GM23248 (cell line): Measurements from ENCODE around the gene LIMCH1. TPM values are rescaled to one million over a fixed set of nuclear protein-coding genes. Genes with fewer than 3 reads are reported as not detected.

Experiments
- DNase-seq: peaks from one replicate; pipeline ENCODE4 v3.0.0-alpha.2; 2015
- H2AFZ ChIP-seq: fragments of 200-600 bp; sonication (generic); 2 replicates; pipeline ENCODE4 v1.6.1; 2016; ENCODE audit warnings: antibody characterized with exemption
- H3F3A ChIP-seq: fragments of 200-600 bp; sonication (generic); 2 replicates; pipeline ENCODE4 v1.6.1; 2016; ENCODE audit warnings: mild to moderate bottlenecking, antibody characterized with exemption, mixed run types; ENCODE audit not compliant: insufficient read depth
- H3K27ac ChIP-seq: fragments of 200-600 bp; sonication (generic); 2 replicates; pipeline ENCODE4 v1.5.1; 2016; ENCODE audit warnings: mild to moderate bottlenecking
- H3K27me3 ChIP-seq: fragments of 200-600 bp; sonication (generic); replicated peaks from 2 replicates; pipeline ENCODE4 v1.6.1; 2016; ENCODE audit warnings: mild to moderate bottlenecking; ENCODE audit not compliant: insufficient read depth
- H3K36me3 ChIP-seq: fragments of 200-600 bp; sonication (generic); 2 replicates; pipeline ENCODE4 v1.6.1; 2016; ENCODE audit warnings: low read depth, mild to moderate bottlenecking
- H3K4me1 ChIP-seq: fragments of 200-600 bp; sonication (generic); 2 replicates; pipeline ENCODE4 v1.6.1; 2016; ENCODE audit warnings: mild to moderate bottlenecking; ENCODE audit not compliant: insufficient read depth
- H3K4me2 ChIP-seq: fragments of 200-600 bp; sonication (generic); one replicate; pipeline ENCODE4 v1.6.1; 2016; ENCODE audit warnings: mild to moderate bottlenecking; ENCODE audit not compliant: unreplicated experiment
- H3K4me3 ChIP-seq: fragments of 200-600 bp; sonication (generic); 2 replicates; pipeline ENCODE4 v1.5.1; 2016; ENCODE audit warnings: mild to moderate bottlenecking
- H3K79me2 ChIP-seq: fragments of 200-600 bp; sonication (generic); 2 replicates; pipeline ENCODE4 v1.6.1; 2016; ENCODE audit warnings: mild to moderate bottlenecking; ENCODE audit not compliant: insufficient read depth
- H3K9ac ChIP-seq: fragments of 200-600 bp; sonication (generic); 2 replicates; pipeline ENCODE4 v1.6.1; 2016; ENCODE audit warnings: mild to moderate bottlenecking
- H3K9me2 ChIP-seq: fragments of 200-600 bp; sonication (generic); 2 replicates; pipeline ENCODE4 v1.6.1; 2016; ENCODE audit warnings: mixed run types, mild to moderate bottlenecking, moderate library complexity; ENCODE audit not compliant: insufficient read depth
- H3K9me3 ChIP-seq: fragments of 200-600 bp; sonication (generic); one replicate; pipeline ENCODE4 v1.6.1; 2017; ENCODE audit warnings: low read depth
- H4K20me1 ChIP-seq: fragments of 200-600 bp; sonication (generic); 2 replicates; pipeline ENCODE4 v1.6.0; 2016; ENCODE audit not compliant: insufficient read depth
- EZH2 ChIP-seq: fragments of 200-600 bp; sonication (generic); IDR thresholded peaks from 2 replicates; pipeline ENCODE4 v1.6.1; 2018; ENCODE audit warnings: antibody characterized with exemption, mild to moderate bottlenecking; ENCODE audit not compliant: insufficient read depth, poor library complexity, severe bottlenecking
- EZH2phosphoT487 ChIP-seq: fragments of 200-600 bp; sonication (generic); IDR thresholded peaks from 2 replicates; pipeline ENCODE4 v1.6.1; 2018; ENCODE audit warnings: antibody characterized with exemption, moderate library complexity, mild to moderate bottlenecking, low read depth; ENCODE audit not compliant: insufficient read depth
- WGBS, 2 experiments: methylation state at CpG; one replicate each; pipeline ENCODE4 v1.1.6; 2015 to 2017; ENCODE audit warnings: low lambda C conversion rate in 2 of 2, low coverage in 1 of 2; ENCODE audit errors: missing lambda C conversion rate in 2 of 2; 5-methylcytosine and 5-hydroxymethylcytosine counted together
- in situ Hi-C: fragments of 300-500 bp; cut with MboI; formaldehyde crosslinking; loops from 2 replicates; pipeline ENCODE4 v1.15.0; 2020
- polyA plus RNA-seq: library from polyadenylated mRNA; unstranded; fragments of >200 nt; fragmentation: Nextera tagmentation; extraction: Ambion mirVana; gene quantifications from 2 replicates; pipeline ENCODE4 v1.2.1, GENCODE V29; 2016
- total RNA-seq: library from RNA; depleted of rRNA; stranded (reverse); fragments of >200 nt; shearing (Covaris generic); gene quantifications from 2 replicates; pipeline ENCODE4 v1.2.3, GENCODE V29; 2014

LIMCH1 gene
- total and polyA plus RNA-seq, 2 experiments from 2014 or later: 17.4 to 22.2 TPM

GRCh38 chr4:41746440-41747229, 208.7 kb downstream of the LIMCH1 start:
- H3K27ac ChIP-seq: no peak overlapping the region
- no peaks in the 10 kb centered on the region for H3K9me3 ChIP-seq
- no peaks in the 10 kb centered on the region for H3K4me1 ChIP-seq
- H3K9ac ChIP-seq: no peak overlapping the region
- no peaks in the 10 kb centered on the region for H3F3A ChIP-seq
- no peaks in the 10 kb centered on the region for H4K20me1 ChIP-seq
- H3K36me3 ChIP-seq: no peaks in the 10 kb centered on the region
- DNase-seq: no peak
- H3K4me2 ChIP-seq: no peak overlapping the region
- WGBS, 2 experiments: 3 to 4% methylated on average over 37 of the region's 37 CpGs
- H3K9me2 ChIP-seq: no peaks in the 10 kb centered on the region
- H2AFZ ChIP-seq: no peak overlapping the region
- no peaks in the 10 kb centered on the region for H3K79me2 ChIP-seq
- no peak overlapping the region for H3K4me3 ChIP-seq
- in situ Hi-C loops: no loop called here
- TF ChIP-seq EZH2 (peak; percentile 61), EZH2phosphoT487 (no peak)
- H3K27me3 ChIP-seq: peaks cover 85% of the 10 kb centered on the region

DNA sequence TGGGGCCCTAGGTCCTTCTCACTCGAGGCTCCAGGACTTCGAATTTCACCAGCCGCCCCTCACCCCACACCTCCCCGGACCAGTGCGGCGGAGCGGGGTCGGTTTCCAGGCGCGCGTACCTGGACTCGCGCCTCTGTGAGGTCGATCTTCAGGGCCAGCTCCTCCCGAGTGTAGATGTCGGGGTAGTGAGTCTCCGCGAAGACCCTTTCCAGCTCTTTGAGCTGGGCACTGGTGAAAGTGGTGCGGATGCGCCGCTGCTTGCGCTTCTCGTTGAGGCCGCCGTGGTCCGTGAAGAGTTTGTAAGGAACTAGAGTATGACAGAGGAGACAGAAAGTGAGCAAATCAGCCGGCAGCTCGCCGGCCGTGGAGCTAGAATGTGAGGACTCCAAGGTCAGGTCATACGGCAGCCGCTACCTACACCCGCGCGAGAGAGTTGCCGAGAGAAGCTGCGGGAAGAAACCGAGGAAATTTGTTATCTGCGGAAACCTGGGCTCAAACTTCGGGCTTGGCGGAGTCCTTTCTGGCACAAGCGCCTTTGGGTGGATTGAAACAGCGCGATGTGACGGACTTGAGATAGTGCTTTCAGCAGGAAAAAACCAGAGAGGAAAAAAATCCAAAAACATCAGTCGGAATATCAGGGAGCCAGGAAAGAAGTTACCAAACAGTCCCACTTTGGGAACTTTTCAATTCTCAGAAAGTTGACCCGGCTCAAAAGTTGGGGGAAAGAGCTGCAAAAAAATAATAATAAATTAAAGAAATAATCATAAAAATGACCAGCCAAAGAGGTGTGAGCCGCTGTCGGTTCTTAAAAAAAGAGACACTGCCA, 209.5 kb downstream of the LIMCH1 start:
- H3K27me3 ChIP-seq: peaks cover 93% of the 10 kb centered on the region
- H3K27ac ChIP-seq: no peak overlapping the region
- no peaks in the 10 kb centered on the region for H3K9me2 ChIP-seq
- H4K20me1 ChIP-seq: no peaks in the 10 kb centered on the region
- no peak overlapping the region for H3K4me3 ChIP-seq
- no peaks in the 10 kb centered on the region for H3K36me3 ChIP-seq
- peak; percentile 87 for TF ChIP-seq EZH2
- TF ChIP-seq EZH2phosphoT487: no peak
- no peaks in the 10 kb centered on the region for H3K9me3 ChIP-seq
- no peaks in the 10 kb centered on the region for H3K79me2 ChIP-seq
- H3K4me2 ChIP-seq: no peak overlapping the region
- DNase-seq: no peak
- in situ Hi-C loops: no loop called here
- H3F3A ChIP-seq: no peaks in the 10 kb centered on the region
- WGBS, 2 experiments: 5 to 6% methylated on average over 48 to 49 of the region's 49 CpGs
- H3K4me1 ChIP-seq: no peaks in the 10 kb centered on the region
- no peak overlapping the region for H3K9ac ChIP-seq
- no peak overlapping the region for H2AFZ ChIP-seq

- H3K9me3 ChIP-seq: no peaks in the 10 kb centered on the region
- no peak overlapping the region for H3K27ac ChIP-seq
- no peaks in the 10 kb centered on the region for H3K79me2 ChIP-seq
- H3F3A ChIP-seq: no peaks in the 10 kb centered on the region
- peak; percentile 63 for TF ChIP-seq EZH2
- no peak for TF ChIP-seq EZH2phosphoT487
- no peak overlapping the region for H2AFZ ChIP-seq
- no peak overlapping the region for H3K4me3 ChIP-seq
- H3K36me3 ChIP-seq: no peaks in the 10 kb centered on the region
- no peak overlapping the region for H3K4me2 ChIP-seq
- 10 to 12% methylated on average over 21 of the region's 21 CpGs for WGBS, 2 experiments
- H3K9me2 ChIP-seq: no peaks in the 10 kb centered on the region
- H3K27me3 ChIP-seq: peaks cover 97% of the 10 kb centered on the region
- H3K9ac ChIP-seq: no peak overlapping the region
- DNase-seq: no peak
- no peaks in the 10 kb centered on the region for H4K20me1 ChIP-seq
- in situ Hi-C loops: no loop called here
- H3K4me1 ChIP-seq: no peaks in the 10 kb centered on the region
Measured at GRCh38 chr4:41748074-41748570, 210.2 kb downstream of the LIMCH1 start.

DNA sequence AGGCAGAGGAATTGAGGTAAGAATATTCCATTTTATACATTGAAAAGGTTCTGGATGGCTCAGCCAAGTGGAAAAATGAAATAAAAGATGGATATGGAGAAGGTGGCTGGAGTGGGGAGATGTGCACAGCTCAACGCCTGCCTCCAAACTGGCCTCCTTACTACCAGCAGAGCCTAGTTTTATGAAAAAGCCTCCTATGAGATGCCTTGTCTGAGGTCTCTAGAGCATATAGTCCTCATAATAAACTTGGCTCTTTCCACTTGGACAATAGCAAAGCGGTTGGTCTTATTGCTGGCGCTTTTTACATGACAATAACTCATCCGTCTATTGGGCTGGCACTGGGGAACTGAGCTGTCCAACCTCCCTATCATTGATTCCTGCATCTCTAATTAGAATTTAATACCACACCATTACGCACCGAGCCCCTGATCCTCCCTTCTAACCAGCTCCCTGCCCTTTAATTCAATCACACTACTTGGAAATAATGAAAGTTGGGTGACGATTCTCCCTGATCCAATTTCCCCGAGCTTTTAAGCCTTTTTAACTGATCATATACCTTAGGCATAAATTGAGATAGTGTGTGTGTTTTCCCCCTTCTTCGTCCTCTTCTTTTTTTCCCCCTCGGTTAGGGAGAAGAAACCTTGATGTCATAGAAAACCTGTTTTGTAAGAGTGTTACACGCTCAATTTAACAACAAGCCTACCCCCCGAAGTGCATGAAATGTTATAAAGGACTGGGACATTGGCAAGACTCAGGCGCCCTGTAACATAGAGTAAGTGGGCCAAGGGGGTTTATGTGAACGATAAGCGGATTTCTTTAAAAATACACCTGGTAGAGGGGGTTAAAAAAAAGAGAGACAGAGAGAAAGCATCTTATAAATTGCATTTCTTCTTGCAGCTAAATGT, 210.9 kb downstream of the LIMCH1 start, which contains the start of gene PHOX2B:
PHOX2B (minus strand) TSS at position 155 of the 905 bp plus-strand sequence; CDS start at position 40, 115 bp downstream.
- no peak for DNase-seq
- no peak within 1 kb of the TSS for H3K27ac ChIP-seq
- no peaks in the 10 kb centered on the region for H3K9me2 ChIP-seq
- no peaks in the 10 kb centered on the region for H3K4me1 ChIP-seq
- H3K4me2 ChIP-seq: no peak within 1 kb of the TSS
- H3K4me3 ChIP-seq: no peak within 1 kb of the TSS
- no peak within 1 kb of the TSS for H2AFZ ChIP-seq
- no peaks in the 10 kb centered on the region for H3K36me3 ChIP-seq
- TF ChIP-seq EZH2phosphoT487 (no peak), EZH2 (peak; percentile 19)
- 5 to 6% methylated on average over 15 of the region's 15 CpGs for WGBS, 2 experiments
- H3K79me2 ChIP-seq: no peaks in the 10 kb centered on the region
- H3K9ac ChIP-seq: no peak within 1 kb of the TSS
- in situ Hi-C loops: no loop called here
- peaks cover 95% of the 10 kb centered on the region for H3K27me3 ChIP-seq
- no peaks in the 10 kb centered on the region for H3K9me3 ChIP-seq
- no peaks in the 10 kb centered on the region for H3F3A ChIP-seq
- no peaks in the 10 kb centered on the region for H4K20me1 ChIP-seq
